ENCODE data around the gene P2RY13. TPM values are rescaled to one million over a fixed set of nuclear protein-coding genes. Genes with fewer than 3 reads are reported as not detected.
A peak's percentile ranks its signal among the peaks of the same experiment; 100 is the strongest.

Gene P2RY13
- polyA plus RNA-seq, 4 donors: 0.53 to 2.7 (median 1.5) TPM

- DNase-seq (ENCODE audit: low read depth in 4 of 4, low spot score in 3 of 4): no peak
These were observed 31.9 kb downstream of the P2RY13 start for GRCh38 chr3:151297429-151297828.

GRCh38 chr3:151296226-151296625, 33.1 kb downstream of the P2RY13 start:
- no peak for DNase-seq (ENCODE audit: low read depth in 4 of 4, low spot score in 3 of 4)

- no peak for DNase-seq (ENCODE audit: low read depth in 4 of 4, low spot score in 3 of 4)
These were observed 36.2 kb downstream of the P2RY13 start for GRCh38 chr3:151293127-151293526.

- DNase-seq (ENCODE audit: low read depth in 4 of 4, low spot score in 3 of 4): no peak
These were observed 38.7 kb downstream of the P2RY13 start for GRCh38 chr3:151290673-151291072.

- no peak for DNase-seq (ENCODE audit: low read depth in 4 of 4, low spot score in 3 of 4)
These were observed 39.9 kb downstream of the P2RY13 start for GRCh38 chr3:151289445-151289844.

GRCh38 chr3:151285940-151286339, 43.4 kb downstream of the P2RY13 start:
- DNase-seq (ENCODE audit: low read depth in 4 of 4, low spot score in 3 of 4): no peak

GRCh38 chr3:151283907-151284461, 45.4 kb downstream of the P2RY13 start:
- peak in 2 of 4 donors; percentile 28 to 33 for DNase-seq (ENCODE audit: low read depth in 4 of 4, low spot score in 3 of 4)

GRCh38 chr3:151283387-151283786, 46.0 kb downstream of the P2RY13 start:
- no peak for DNase-seq (ENCODE audit: low read depth in 4 of 4, low spot score in 3 of 4)

GRCh38 chr3:151282921-151283320, 46.4 kb downstream of the P2RY13 start:
- DNase-seq (ENCODE audit: low read depth in 4 of 4, low spot score in 3 of 4): peak in 2 of 4 donors; percentile 21 to 22

GRCh38 chr3:151281671-151282324, 47.6 kb downstream of the P2RY13 start:
- DNase-seq (ENCODE audit: low read depth in 4 of 4, low spot score in 3 of 4): no peak

- no peak for DNase-seq (ENCODE audit: low read depth in 4 of 4, low spot score in 3 of 4)
These were observed 51.1 kb downstream of the P2RY13 start, which contains the start of gene P2RY14 for GRCh38 chr3:151278230-151278629. TSS of gene P2RY14 (minus strand) at chr3:151278542. CDS start at chr3:151214316, 64,226 bp downstream.

- DNase-seq (ENCODE audit: low read depth in 4 of 4, low spot score in 3 of 4): no peak
These were observed 52.7 kb downstream of the P2RY13 start for GRCh38 chr3:151276687-151277042.

Other genes with a start within 250 kb of the P2RY13 start
- gene MED12L, start 243.9 kb downstream of the P2RY13 start, polyA plus RNA-seq (ENCODE audit: insufficient read length in 4 of 4): 1 to 10 TPM in 3 of 4 donors, under 1 TPM in 1; 0.50 to 2.7 (median 2.2) TPM
- gene GPR171, start 126.3 kb downstream of the P2RY13 start, polyA plus RNA-seq (ENCODE audit: insufficient read length in 4 of 4): under 1 TPM in 2 of 4 donors, not detected in 2; 0.24 to 0.48 TPM
- 1 to 10 TPM in 3 of 4 donors, under 1 TPM in 1; 0.52 to 1.6 (median 1.2) TPM for gene P2RY14, start 51.0 kb downstream of the P2RY13 start, polyA plus RNA-seq (ENCODE audit: insufficient read length in 4 of 4)
- gene GPR87, start 12.7 kb downstream of the P2RY13 start, polyA plus RNA-seq (ENCODE audit: insufficient read length in 4 of 4): under 1 TPM in 2 of 4 donors, not detected in 2; 0.14 to 0.24 TPM
- gene P2RY12, start 55.2 kb upstream of the P2RY13 start, polyA plus RNA-seq (ENCODE audit: insufficient read length in 4 of 4): 1 to 10 TPM in 3 of 4 donors, under 1 TPM in 1; 0.60 to 1.6 (median 1.3) TPM
- gene IGSF10, start 131.5 kb upstream of the P2RY13 start, polyA plus RNA-seq (ENCODE audit: insufficient read length in 4 of 4): 1 to 10 TPM in 3 of 4 donors, under 1 TPM in 1; 0.89 to 2.9 (median 2.3) TPM

All from left renal pelvis (tissue), 4 donors.